Neural cell (in vitro differentiated cells): Measurements from ENCODE around the gene PLS1. TPM values are rescaled to one million over a fixed set of nuclear protein-coding genes. Genes with fewer than 3 reads are reported as not detected.

Source experiments
- H2AFZ ChIP-seq: fragments of 200-600, 300-800 bp; sonication (generic), shearing (Covaris generic); 2 replicates; pipeline ENCODE4 v1.6.0; 2014; ENCODE audit warnings: low read depth, mild to moderate bottlenecking, antibody characterized with exemption, low read length, moderate library complexity
- H3F3A ChIP-seq: fragments of 200-600 bp; shearing (Covaris generic); 2 replicates; pipeline ENCODE4 v1.6.1; 2016; ENCODE audit warnings: mild to moderate bottlenecking, moderate library complexity, mixed read lengths, antibody characterized with exemption, low read length; ENCODE audit not compliant: insufficient read depth, poor library complexity, severe bottlenecking
- H3K27ac ChIP-seq: fragments of 200-600, 300-800 bp; sonication (generic), shearing (Covaris generic); 2 replicates; pipeline ENCODE4 v1.5.1; 2014; ENCODE audit warnings: mild to moderate bottlenecking, low read length, moderate library complexity
- H3K27me3 ChIP-seq: fragments of 300-800, 200-600 bp; sonication (generic), shearing (Covaris generic); 2 replicates; pipeline ENCODE4 v1.6.0; 2014; ENCODE audit warnings: mild to moderate bottlenecking, low read depth, low read length, moderate library complexity; ENCODE audit not compliant: insufficient read depth
- H3K36me3 ChIP-seq: fragments of 300-800, 200-600 bp; sonication (generic), shearing (Covaris generic); 2 replicates; pipeline ENCODE4 v1.5.1; 2014; ENCODE audit warnings: mild to moderate bottlenecking, antibody characterized with exemption, low read length, moderate library complexity; ENCODE audit not compliant: insufficient read depth
- H3K4me2 ChIP-seq: fragments of 300-800, 200-600 bp; sonication (generic), shearing (Covaris generic); 2 replicates; pipeline ENCODE4 v1.6.0; 2014; ENCODE audit warnings: mild to moderate bottlenecking, low read length
- H3K4me3 ChIP-seq: fragments of 300-800, 200-600 bp; sonication (generic), shearing (Covaris generic); 2 replicates; pipeline ENCODE4 v1.5.1; 2014; ENCODE audit warnings: mild to moderate bottlenecking, low read length, moderate library complexity
- H3K79me2 ChIP-seq: fragments of 200-600 bp; shearing (Covaris generic); replicated peaks from 2 replicates; pipeline ENCODE4 v1.6.0; 2014; ENCODE audit warnings: mild to moderate bottlenecking, low read length, moderate library complexity; ENCODE audit not compliant: insufficient read depth
- H3K9ac ChIP-seq: fragments of 300-800, 200-600 bp; sonication (generic), shearing (Covaris generic); 2 replicates; pipeline ENCODE4 v1.6.1; 2016; ENCODE audit warnings: mild to moderate bottlenecking, low read length, mixed read lengths
- H3K9me2 ChIP-seq: fragments of 200-600 bp; shearing (Covaris generic); 2 replicates; pipeline ENCODE4 v1.6.1; 2016; ENCODE audit warnings: mild to moderate bottlenecking, low read length, mixed read lengths; ENCODE audit not compliant: insufficient read depth
- H3K9me3 ChIP-seq: fragments of 200-600, 300-800 bp; sonication (generic), shearing (Covaris generic); 2 replicates; pipeline ENCODE4 v1.6.1; 2016; ENCODE audit warnings: mild to moderate bottlenecking, mixed run types, low read length, moderate library complexity, mixed read lengths
- H4K20me1 ChIP-seq: fragments of 200-600 bp; shearing (Covaris generic); 2 replicates; pipeline ENCODE4 v1.6.1; 2016; ENCODE audit warnings: mild to moderate bottlenecking, mixed run types; ENCODE audit not compliant: insufficient read depth
- CTCF ChIP-seq: fragments of 450-650 bp; IDR thresholded peaks from 2 replicates; pipeline ENCODE4 v1.5.1; 2014; ENCODE audit warnings: antibody characterized with exemption, mild to moderate bottlenecking, moderate library complexity; ENCODE audit not compliant: poor library complexity, severe bottlenecking
- EP300 ChIP-seq: fragments of 450-650 bp; conservative IDR thresholded peaks from 2 replicates; pipeline ENCODE4 v1.6.1; 2014; ENCODE audit warnings: antibody characterized with exemption, mild to moderate bottlenecking, moderate library complexity; ENCODE audit not compliant: poor library complexity, severe bottlenecking
- EZH2 ChIP-seq: fragments of 200-600, 300-800 bp; shearing (Covaris generic), sonication (generic); IDR thresholded peaks from 2 replicates; pipeline ENCODE4 v1.6.1; 2014; ENCODE audit warnings: antibody characterized with exemption, low read length, borderline replicate concordance, mild to moderate bottlenecking; ENCODE audit not compliant: insufficient read depth, poor library complexity, severe bottlenecking
- MXI1 ChIP-seq: fragments of 450-650 bp; conservative IDR thresholded peaks from 2 replicates; pipeline ENCODE4 v1.6.1; 2014; ENCODE audit warnings: antibody characterized with exemption, mild to moderate bottlenecking; ENCODE audit not compliant: poor library complexity, severe bottlenecking
- POLR2AphosphoS5 ChIP-seq: IDR thresholded peaks from 2 replicates; pipeline ENCODE4 v1.6.1; 2012
- RAD21 ChIP-seq: fragments of 450-650 bp; conservative IDR thresholded peaks from 2 replicates; pipeline ENCODE4 v1.6.1; 2014; ENCODE audit warnings: antibody characterized with exemption, mild to moderate bottlenecking, moderate library complexity
- REST ChIP-seq: IDR thresholded peaks from 2 replicates; pipeline ENCODE4 v1.6.1; 2012; ENCODE audit warnings: borderline replicate concordance
- SMC3 ChIP-seq: fragments of 450-650 bp; conservative IDR thresholded peaks from 2 replicates; pipeline ENCODE4 v1.6.1; 2014; ENCODE audit warnings: antibody characterized with exemption, mild to moderate bottlenecking, moderate library complexity; ENCODE audit not compliant: poor library complexity
- TAF1 ChIP-seq: IDR thresholded peaks from 2 replicates; pipeline ENCODE4 v1.6.1; 2012; ENCODE audit warnings: low read depth
- polyA plus RNA-seq: library from polyadenylated mRNA; depleted of rRNA; stranded (reverse); fragments of >200 nt; gene quantifications from 2 replicates; pipeline ENCODE4 v1.2.3, GENCODE V29; 2014

The PLS1 gene
- polyA plus RNA-seq, 1 donor from 2014 or later: 0.31 TPM

GRCh38 chr3:142633073-142633472 is 36.9 kb downstream of the PLS1 start:
- H3K79me2 ChIP-seq: no peaks in the 10 kb centered on the region
- no peaks in the 10 kb centered on the region for H3K9me2 ChIP-seq
- H3K9me3 ChIP-seq: no peaks in the 10 kb centered on the region
- no peak overlapping the region for H3K4me3 ChIP-seq
- no peaks in the 10 kb centered on the region for H3F3A ChIP-seq
- no peak overlapping the region for H3K9ac ChIP-seq
- no peak overlapping the region for H2AFZ ChIP-seq
- no peak overlapping the region for H3K27ac ChIP-seq
- no peaks in the 10 kb centered on the region for H3K36me3 ChIP-seq
- no peaks in the 10 kb centered on the region for H4K20me1 ChIP-seq
- H3K27me3 ChIP-seq: no peaks in the 10 kb centered on the region
- TF ChIP-seq EZH2 (no peak), POLR2AphosphoS5 (no peak), TAF1 (no peak), RAD21 (no peak), EP300 (no peak), REST (no peak), CTCF (no peak), SMC3 (no peak), MXI1 (no peak)
- no peak overlapping the region for H3K4me2 ChIP-seq

GRCh38 chr3:142636050-142636449 is 39.9 kb downstream of the PLS1 start:
- no peaks in the 10 kb centered on the region for H3K9me3 ChIP-seq
- no peaks in the 10 kb centered on the region for H3K9me2 ChIP-seq
- TF ChIP-seq RAD21: no peak
- no peak for TF ChIP-seq REST
- TF ChIP-seq POLR2AphosphoS5: no peak
- TF ChIP-seq MXI1: no peak
- TF ChIP-seq EP300: no peak
- TF ChIP-seq CTCF: no peak

More at GRCh38 chr3:142636050-142636449, 39.9 kb downstream of the PLS1 start:
- Histone ChIP-seq H2AFZ (no peak overlapping the region), H3K4me3 (no peak overlapping the region), H3K27me3 (no peaks in the 10 kb centered on the region), H3K27ac (no peak overlapping the region), H3K9ac (no peak overlapping the region), H3K79me2 (no peaks in the 10 kb centered on the region), H3K4me2 (no peak overlapping the region), H4K20me1 (no peaks in the 10 kb centered on the region), H3K36me3 (no peaks in the 10 kb centered on the region), H3F3A (no peaks in the 10 kb centered on the region)
